ENCODE results near the gene COX10. TPM values are rescaled to one million over a fixed set of nuclear protein-coding genes. Genes with fewer than 3 reads are reported as not detected.

The COX10 gene
- total RNA-seq, 2 donors from 2014 or later: 31.6 to 67.6 TPM

DNA sequence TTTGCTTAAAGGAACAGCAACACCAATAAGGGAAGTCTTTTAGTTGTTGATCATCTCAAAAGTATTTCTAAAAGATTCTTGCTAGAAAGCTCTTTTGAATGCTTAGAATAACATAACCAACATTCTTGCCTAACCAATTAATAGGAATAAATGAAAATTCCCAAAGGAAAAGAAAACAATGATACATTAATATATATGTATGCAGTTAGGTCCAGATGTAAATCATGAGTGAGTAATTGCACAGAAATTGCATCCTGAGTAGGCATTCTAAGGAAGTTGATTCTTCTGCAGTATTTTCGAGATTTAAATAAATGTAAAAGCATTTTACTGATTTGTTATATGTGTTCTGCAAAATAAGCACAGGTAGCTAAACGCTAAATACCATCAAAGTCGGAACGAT is 22.1 kb downstream of the COX10 start:
- Histone ChIP-seq H3K27ac (no peak overlapping the region), H3K4me1 (peaks cover 0 to 14% of the 10 kb centered on the region in 2 donors), H3K4me3 (no peak overlapping the region), H3K27me3 (no peaks in the 10 kb centered on the region), H3K36me3 (no peaks in the 10 kb centered on the region), H3K9me3 (no peaks in the 10 kb centered on the region)
- DNase-seq (ENCODE audit: low spot score): no peak
- TF ChIP-seq, protein P1, sequence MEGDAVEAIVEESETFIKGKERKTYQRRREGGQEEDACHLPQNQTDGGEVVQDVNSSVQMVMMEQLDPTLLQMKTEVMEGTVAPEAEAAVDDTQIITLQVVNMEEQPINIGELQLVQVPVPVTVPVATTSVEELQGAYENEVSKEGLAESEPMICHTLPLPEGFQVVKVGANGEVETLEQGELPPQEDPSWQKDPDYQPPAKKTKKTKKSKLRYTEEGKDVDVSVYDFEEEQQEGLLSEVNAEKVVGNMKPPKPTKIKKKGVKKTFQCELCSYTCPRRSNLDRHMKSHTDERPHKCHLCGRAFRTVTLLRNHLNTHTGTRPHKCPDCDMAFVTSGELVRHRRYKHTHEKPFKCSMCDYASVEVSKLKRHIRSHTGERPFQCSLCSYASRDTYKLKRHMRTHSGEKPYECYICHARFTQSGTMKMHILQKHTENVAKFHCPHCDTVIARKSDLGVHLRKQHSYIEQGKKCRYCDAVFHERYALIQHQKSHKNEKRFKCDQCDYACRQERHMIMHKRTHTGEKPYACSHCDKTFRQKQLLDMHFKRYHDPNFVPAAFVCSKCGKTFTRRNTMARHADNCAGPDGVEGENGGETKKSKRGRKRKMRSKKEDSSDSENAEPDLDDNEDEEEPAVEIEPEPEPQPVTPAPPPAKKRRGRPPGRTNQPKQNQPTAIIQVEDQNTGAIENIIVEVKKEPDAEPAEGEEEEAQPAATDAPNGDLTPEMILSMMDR (IDR thresholded peaks at IDR 0.05): no peak

DNA sequence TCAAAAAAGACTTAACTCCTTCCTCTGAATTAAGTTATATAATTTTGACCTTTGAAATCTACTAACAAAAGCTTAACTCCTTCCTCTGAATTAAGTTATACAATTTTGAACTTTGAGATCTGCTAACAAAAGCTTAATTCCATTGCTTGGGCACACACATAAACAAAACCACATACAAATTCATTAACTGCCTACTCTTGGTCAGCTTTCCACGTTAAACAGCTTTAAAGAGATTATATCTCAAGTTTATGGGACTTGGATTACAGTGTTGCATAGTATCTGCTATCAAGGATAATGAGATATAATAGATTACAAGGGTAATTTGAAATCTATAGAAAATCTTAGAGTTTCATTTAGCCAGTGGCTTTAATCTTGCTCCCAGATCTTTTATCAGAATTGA is 23.5 kb downstream of the COX10 start:
- TF ChIP-seq, protein P1 (IDR thresholded peaks at IDR 0.05): no peak
- no peak overlapping the region for H3K4me3 ChIP-seq
- H3K4me1 ChIP-seq: peaks cover 0 to 14% of the 10 kb centered on the region in 2 donors
- no peaks in the 10 kb centered on the region for H3K27me3 ChIP-seq
- no peak for DNase-seq (ENCODE audit: low spot score)
- no peaks in the 10 kb centered on the region for H3K9me3 ChIP-seq
- no peak overlapping the region for H3K27ac ChIP-seq
- no peaks in the 10 kb centered on the region for H3K36me3 ChIP-seq

DNA sequence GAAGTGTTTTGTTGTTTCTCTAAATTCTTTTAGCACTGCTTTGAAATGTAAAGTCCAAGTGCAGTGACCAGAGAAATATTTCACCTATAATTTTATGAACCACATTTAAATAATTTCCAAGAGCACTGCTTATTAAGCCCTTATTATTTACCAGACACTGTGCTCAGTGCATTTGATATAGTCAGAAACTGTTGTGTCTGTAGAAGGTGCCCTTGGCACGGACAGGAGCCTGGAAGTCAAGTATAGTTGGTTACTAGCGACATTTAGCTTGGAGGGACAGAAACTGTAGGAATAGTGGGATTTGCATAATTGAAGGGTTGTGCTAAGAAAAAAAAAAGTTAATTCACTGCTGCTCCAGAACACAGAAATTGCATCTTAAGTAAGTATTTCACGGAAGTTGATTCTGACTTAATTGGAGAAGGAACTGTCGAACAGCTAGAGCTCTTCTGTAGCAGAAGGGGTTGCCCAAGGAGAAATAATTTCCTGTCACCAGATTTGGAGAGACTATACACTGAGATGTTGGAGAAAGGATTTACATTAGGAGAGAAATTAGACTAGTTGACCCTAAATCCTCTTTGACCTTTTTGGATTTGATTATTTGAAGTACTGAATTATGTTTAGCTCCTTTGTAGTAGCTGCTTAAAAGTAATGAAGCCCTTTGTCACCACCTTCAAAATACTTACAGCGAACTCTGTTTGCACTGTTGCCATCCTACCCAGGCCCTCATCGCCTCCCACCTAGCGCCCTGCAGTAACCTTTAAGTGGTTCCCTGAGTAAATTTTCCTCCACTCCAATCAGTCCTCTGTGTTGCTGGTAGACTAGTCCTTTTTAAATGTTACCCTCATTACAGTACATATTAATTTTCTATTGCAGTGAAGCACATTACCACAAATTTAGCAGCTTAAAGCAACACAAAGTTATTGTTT is 25.6 kb downstream of the COX10 start:
- H3K27ac ChIP-seq: no peak overlapping the region
- TF ChIP-seq, protein P1 (IDR thresholded peaks at IDR 0.05): no peak
- peaks cover 0 to 14% of the 10 kb centered on the region in 2 donors for H3K4me1 ChIP-seq

DNA sequence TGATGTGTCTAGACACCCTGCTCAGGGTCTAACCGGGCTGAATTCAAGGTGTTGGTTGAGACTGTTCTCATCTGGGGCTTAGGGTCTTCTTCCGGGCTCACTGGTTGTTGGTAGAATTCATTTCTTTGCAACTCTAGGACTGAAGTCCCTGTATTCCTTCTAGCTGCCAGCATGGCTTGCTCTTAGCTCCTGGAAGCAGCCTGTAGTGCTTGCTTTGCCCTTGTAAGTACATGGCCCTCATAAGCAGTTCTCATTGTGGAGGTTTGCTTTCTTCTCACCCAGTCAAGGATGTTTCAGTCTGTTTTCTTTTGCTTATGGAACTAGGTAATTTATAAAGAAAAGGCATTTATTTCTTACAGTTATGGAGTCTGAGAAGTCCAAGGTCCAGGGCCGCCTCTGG is 26.3 kb downstream of the COX10 start:
- TF ChIP-seq, protein P1 (IDR thresholded peaks at IDR 0.05): no peak
- Histone ChIP-seq H3K27ac (no peak overlapping the region), H3K36me3 (no peaks in the 10 kb centered on the region), H3K4me3 (no peak overlapping the region), H3K4me1 (peaks cover 0 to 14% of the 10 kb centered on the region in 2 donors), H3K9me3 (no peaks in the 10 kb centered on the region), H3K27me3 (no peaks in the 10 kb centered on the region)
- DNase-seq (ENCODE audit: low spot score): no peak

More for the DNA sequence above, 25.6 kb downstream of the COX10 start:
- Histone ChIP-seq H3K4me3 (no peak overlapping the region), H3K9me3 (no peaks in the 10 kb centered on the region), H3K36me3 (no peaks in the 10 kb centered on the region), H3K27me3 (no peaks in the 10 kb centered on the region)
- DNase-seq (ENCODE audit: low spot score): no peak

DNA sequence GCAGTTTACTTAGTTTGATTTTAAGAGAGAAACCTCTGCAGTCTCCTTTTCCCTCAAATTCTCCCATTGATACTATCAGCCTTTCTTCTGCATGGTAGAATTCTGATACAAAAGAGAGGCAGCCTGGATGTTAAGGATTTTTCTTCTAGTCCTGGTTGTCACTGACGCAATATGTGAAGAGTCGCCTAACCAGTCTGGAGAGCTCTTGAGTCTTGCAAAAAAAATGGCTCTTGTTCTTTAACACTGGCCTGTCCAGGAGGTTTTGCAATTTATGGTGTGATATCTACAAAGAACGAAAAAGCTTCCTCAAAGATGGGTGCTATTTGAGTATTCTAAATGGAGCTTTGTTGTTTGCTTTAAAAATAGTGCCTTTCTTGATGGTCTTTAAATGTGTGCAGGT is 28.9 kb downstream of the COX10 start:
- no peak overlapping the region for H3K27ac ChIP-seq
- H3K4me1 ChIP-seq: peaks cover 0 to 14% of the 10 kb centered on the region in 2 donors
- no peaks in the 10 kb centered on the region for H3K36me3 ChIP-seq

More for the DNA sequence above, 28.9 kb downstream of the COX10 start:
- H3K27me3 ChIP-seq: no peaks in the 10 kb centered on the region
- no peaks in the 10 kb centered on the region for H3K9me3 ChIP-seq
- no peak for DNase-seq (ENCODE audit: low spot score)
- TF ChIP-seq, protein P1 (IDR thresholded peaks at IDR 0.05): no peak
- no peak overlapping the region for H3K4me3 ChIP-seq

All from right atrium auricular region (tissue), 2 donors.